NCI-H1048 (cell line): ENCODE measurements around the gene ABHD18.

Experiments
- DNase-seq: peaks from one replicate; lab custom pipeline; 2025; lab: John Stamatoyannopoulos, UW

ABHD18 gene

GRCh38 chr4:128068918-128069317, 103.7 kb downstream of the ABHD18 start:
- no peak for DNase-seq

- no peak for DNase-seq
These were observed 111.3 kb downstream of the ABHD18 start for GRCh38 chr4:128076464-128076863.
